Activated CD4-positive, alpha-beta T cell treated with anti-CD3 and anti-CD28 coated beads, Interleukin-2, amount 10 ng/mL, durations not matched to agents 7 days and 5 days (primary cell): ENCODE data around the gene PBX3. TPM values are rescaled to one million over a fixed set of nuclear protein-coding genes. Genes with fewer than 3 reads are reported as not detected.

Source experiments
- CTCF ChIA-PET: fragments of 350-600 bp; sonication (Branson Sonifier 250); formaldehyde crosslinking; loops from one replicate; lab custom pipeline; 2021; ENCODE audit warnings: antibody characterized with exemption; lab: Charles Lee
- POLR2A ChIA-PET: fragments of 350-600 bp; sonication (Branson Sonifier 250); formaldehyde crosslinking; loops from one replicate; lab custom pipeline; 2021; ENCODE audit warnings: antibody characterized with exemption; lab: Charles Lee
- DNase-seq: peaks from one replicate; pipeline ENCODE4 v3.0.0-alpha.2; 2020
- H3K27ac Mint-ChIP-seq: one replicate; pipeline ENCODE4 v1.8.0; 2021; ENCODE audit warnings: mild to moderate bottlenecking, moderate library complexity, mixed read lengths
- H3K27me3 Mint-ChIP-seq: one replicate; pipeline ENCODE4 v1.8.0; 2021; ENCODE audit warnings: mixed read lengths
- H3K36me3 Mint-ChIP-seq: one replicate; pipeline ENCODE4 v1.8.0; 2021; ENCODE audit warnings: low read depth, mixed read lengths
- H3K4me1 Mint-ChIP-seq: one replicate; pipeline ENCODE4 v1.8.0; 2021; ENCODE audit warnings: mixed read lengths
- H3K4me3 Mint-ChIP-seq: one replicate; pipeline ENCODE4 v1.8.0; 2021; ENCODE audit warnings: mild to moderate bottlenecking, moderate library complexity, mixed read lengths
- H3K9me3 Mint-ChIP-seq: one replicate; pipeline ENCODE4 v1.8.0; 2021; ENCODE audit warnings: mixed read lengths
- total RNA-seq, 2 experiments: library from RNA; stranded (reverse); gene quantifications; one replicate each; pipeline ENCODE4 v1.2.3, GENCODE V29; 2021

Gene PBX3
- total RNA-seq, 2 experiments from 2014 or later = 21.5 to 22.5 TPM

DNA sequence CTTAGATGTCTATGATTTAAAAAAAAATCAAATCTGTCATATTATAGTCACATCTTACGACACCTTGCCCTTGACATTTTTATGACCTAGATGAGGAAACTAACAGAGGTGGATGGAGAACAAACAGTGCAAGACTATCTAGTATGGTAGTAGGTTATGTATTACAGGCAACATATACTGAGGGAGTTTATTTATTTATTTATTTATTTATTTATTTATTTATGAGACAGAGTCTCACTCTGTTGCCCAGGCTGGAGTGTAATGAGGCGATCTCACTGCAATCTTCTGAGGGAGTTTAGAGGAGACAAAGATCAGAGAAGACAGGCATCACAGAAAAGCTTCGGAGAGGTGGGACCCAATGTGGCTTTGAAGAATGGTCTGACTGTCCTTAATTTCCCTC, 4.5 kb upstream of the PBX3 start:
- ChIA-PET POLR2A (no interaction called here), CTCF (no interaction called here)
- Mint-ChIP-seq H3K9me3 (no peaks in the 10 kb centered on the region), H3K4me1 (peaks cover 11% of the 10 kb centered on the region), H3K36me3 (no peaks in the 10 kb centered on the region), H3K27me3 (peaks cover 36% of the 10 kb centered on the region), H3K4me3 (no peak overlapping the region), H3K27ac (no peak overlapping the region)
- DNase-seq = no peak

DNA sequence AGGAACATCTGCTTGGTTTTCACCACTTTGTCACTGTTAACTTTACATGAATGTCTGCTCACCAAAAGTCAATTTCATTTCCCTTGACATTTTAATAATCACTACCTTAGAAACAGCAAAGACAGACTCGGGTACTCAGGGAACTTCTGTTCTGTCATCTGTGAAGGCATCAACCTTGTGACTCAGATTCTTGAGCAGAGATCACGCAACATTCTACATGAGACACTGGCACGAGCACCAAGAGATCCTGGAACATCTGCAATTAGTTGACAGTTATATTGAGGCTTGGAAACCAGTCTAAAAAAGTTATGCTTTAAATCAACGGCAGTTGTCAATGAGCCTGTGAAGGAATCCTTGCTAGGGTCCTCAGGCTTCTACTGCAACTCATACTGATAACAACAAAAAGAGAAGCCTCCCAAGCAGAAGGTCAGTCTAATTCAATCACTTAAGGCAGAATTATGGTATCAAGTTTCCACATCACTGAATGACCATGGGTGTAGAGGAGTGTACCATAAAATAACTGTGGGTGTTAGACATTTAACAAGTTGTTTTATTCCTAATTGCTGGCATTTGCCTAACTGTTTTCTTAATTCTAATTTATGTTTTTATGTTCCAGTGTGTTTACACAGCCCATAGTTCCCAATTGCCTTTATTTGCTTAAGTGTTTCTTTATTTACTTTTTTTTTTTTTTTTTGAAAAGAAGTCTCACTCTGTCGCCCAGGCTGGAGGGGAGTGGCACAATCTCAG, 3.3 kb upstream of the PBX3 start:
- Mint-ChIP-seq H3K27ac (no peak overlapping the region), H3K9me3 (no peaks in the 10 kb centered on the region), H3K36me3 (peaks cover 4% of the 10 kb centered on the region), H3K4me1 (peaks cover 17% of the 10 kb centered on the region), H3K4me3 (no peak overlapping the region), H3K27me3 (peaks cover 33% of the 10 kb centered on the region)
- CTCF ChIA-PET = no interaction called here
- POLR2A ChIA-PET = no interaction called here
- no peak for DNase-seq

DNA sequence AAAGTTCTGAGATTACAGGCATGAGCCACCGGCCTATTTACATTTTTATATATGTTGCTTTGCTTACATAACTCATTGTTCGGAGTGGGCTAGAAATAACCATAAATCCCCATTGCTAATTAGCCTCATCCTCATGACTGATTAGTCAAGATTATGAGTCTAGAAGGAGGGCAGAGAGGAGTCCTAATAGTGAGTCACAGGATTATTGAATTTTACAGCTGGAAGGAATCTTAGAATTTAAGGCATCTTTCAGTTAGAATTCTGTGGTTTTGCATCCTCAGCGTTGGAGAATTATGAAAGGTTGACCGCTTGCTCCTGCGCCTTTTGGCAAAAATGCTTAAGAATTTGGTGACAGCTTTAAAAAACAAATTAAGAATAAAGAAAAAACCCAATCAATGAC, 2.6 kb upstream of the PBX3 start:
- H3K9me3 Mint-ChIP-seq = no peaks in the 10 kb centered on the region
- ChIA-PET CTCF (no interaction called here), POLR2A (no interaction called here)
- no peak overlapping the region for H3K4me3 Mint-ChIP-seq
- H3K36me3 Mint-ChIP-seq = peaks cover 8% of the 10 kb centered on the region
- no peak for DNase-seq
- peaks cover 33% of the 10 kb centered on the region for H3K27me3 Mint-ChIP-seq
- H3K27ac Mint-ChIP-seq = no peak overlapping the region
- peaks cover 25% of the 10 kb centered on the region for H3K4me1 Mint-ChIP-seq

DNA sequence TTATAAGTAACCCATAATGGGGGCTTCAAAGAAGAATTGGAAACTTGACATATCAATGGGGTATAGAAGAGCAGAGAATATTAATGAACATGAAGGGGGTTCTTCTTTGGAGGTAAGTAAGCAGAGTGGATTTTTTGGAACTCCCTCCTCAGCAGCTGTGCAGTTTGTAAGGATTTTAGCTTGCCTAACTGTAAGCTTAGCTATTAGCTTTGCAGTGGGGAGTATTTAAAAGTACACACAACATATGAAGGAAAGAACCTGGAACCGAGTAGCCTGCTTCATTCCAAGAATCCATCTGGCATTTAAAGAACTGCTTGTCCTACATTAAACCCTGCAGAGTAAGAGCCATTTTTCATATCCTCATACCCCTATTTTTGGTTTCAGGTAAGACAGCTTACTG, 2.2 kb upstream of the PBX3 start:
- Mint-ChIP-seq H3K27me3 (peaks cover 33% of the 10 kb centered on the region), H3K4me3 (peak overlapping the region; percentile 81), H3K36me3 (peaks cover 8% of the 10 kb centered on the region), H3K9me3 (no peaks in the 10 kb centered on the region), H3K4me1 (peaks cover 28% of the 10 kb centered on the region), H3K27ac (no peak overlapping the region)
- no peak for DNase-seq
- POLR2A ChIA-PET = no interaction called here
- CTCF ChIA-PET = interaction anchor here (0.6 to 1.5 kb wide), 4 partner anchors 20 to 648 kb away, joined by 3 to 8 read pairs (median 4); no protein-coding TSS in a partner anchor

DNA sequence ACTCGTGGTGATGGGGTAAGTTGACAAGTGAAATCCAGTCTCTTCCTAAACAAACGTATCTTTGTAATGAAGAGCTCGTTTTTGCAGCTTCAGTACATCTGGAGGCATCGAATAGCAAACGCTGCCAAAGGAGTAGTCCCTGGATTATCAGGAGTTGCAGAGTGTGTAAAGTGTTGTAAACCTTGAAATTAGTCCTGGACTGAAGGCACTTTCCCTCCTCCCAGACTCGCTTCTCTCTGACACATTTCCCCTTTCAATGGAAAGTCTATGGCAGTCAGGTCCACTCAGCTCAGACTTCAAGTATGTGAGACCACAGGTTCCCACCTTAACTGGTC, 1.5 kb upstream of the PBX3 start:
- peaks cover 34% of the 10 kb centered on the region for H3K4me1 Mint-ChIP-seq
- H3K36me3 Mint-ChIP-seq = peaks cover 12% of the 10 kb centered on the region
- ChIA-PET CTCF (interaction anchor here (0.6 to 1.5 kb wide), 3 partner anchors 29 to 647 kb away, joined by 3 to 8 read pairs (median 3); no protein-coding TSS in a partner anchor), POLR2A (no interaction called here)
- DNase-seq = no peak
- no peaks in the 10 kb centered on the region for H3K9me3 Mint-ChIP-seq
- H3K27me3 Mint-ChIP-seq = peaks cover 33% of the 10 kb centered on the region
- H3K4me3 Mint-ChIP-seq = peak overlapping the region; percentile 81
- no peak overlapping the region for H3K27ac Mint-ChIP-seq

DNA sequence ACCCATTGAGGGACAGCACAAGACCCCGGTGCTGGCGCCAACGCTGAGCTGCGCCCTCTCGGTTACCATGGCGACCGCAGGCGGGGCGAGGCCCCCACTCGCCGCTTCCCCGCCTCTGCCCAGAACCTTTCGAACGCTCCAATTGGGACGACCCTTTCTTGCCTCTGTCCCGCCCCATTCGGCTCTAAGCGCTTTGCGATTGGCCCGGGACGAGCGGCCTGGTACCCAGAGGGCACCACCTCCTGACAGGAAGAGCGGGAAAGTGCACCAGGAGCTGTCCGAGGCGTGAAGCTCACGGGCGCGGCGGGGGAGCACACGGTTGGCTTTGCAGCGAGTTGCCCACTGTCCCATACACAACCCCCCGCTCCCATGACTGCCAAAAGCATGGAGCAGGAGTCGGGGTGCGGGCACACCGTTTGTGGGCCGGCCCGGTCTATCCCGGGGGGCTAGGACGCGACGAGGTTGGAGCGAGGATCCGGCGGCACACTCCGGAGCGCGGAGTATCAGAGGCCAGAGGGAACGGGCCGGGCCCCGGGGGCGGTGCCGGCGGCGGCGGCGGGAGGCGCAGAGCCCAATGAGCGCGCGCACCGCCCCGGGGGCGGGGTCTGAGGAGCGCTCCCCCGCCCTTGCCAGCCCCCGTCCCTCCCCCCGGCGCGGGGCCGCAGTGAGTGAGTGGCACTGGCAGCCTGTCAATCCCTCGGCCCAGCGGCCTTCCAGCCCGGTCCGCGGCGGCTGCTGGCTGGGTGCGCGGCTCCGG, 978 bp upstream of the PBX3 start:
- peak overlapping the region; percentile 90 for H3K27ac Mint-ChIP-seq
- H3K36me3 Mint-ChIP-seq = peaks cover 16% of the 10 kb centered on the region
- no peaks in the 10 kb centered on the region for H3K9me3 Mint-ChIP-seq
- peaks cover 33% of the 10 kb centered on the region for H3K27me3 Mint-ChIP-seq
- peak; percentile 92 for DNase-seq
- H3K4me3 Mint-ChIP-seq = peak overlapping the region; percentile 81
- POLR2A ChIA-PET = no interaction called here
- CTCF ChIA-PET = interaction anchor here (0.6 to 1.5 kb wide), 3 partner anchors 29 to 137 kb away, joined by 3 to 8 read pairs (median 5); no protein-coding TSS in a partner anchor
- H3K4me1 Mint-ChIP-seq = peaks cover 37% of the 10 kb centered on the region

DNA sequence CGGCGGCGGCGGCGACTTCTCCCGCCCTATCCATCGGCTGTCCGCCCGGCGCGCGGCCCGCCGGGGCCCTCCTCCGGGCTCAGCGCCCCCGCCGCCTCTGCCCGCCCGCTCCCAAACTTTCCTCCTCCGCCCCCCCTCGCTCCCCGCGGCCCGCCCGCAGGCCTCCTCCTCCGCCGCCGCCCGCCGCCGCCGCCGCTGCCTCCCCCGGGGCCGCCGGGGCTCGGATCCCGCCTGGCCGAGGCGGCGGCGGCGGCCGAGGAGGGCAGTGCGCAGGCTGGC, 460 bp upstream of the PBX3 start:
- POLR2A ChIA-PET = no interaction called here
- H3K27me3 Mint-ChIP-seq = peaks cover 33% of the 10 kb centered on the region
- peaks cover 40% of the 10 kb centered on the region for H3K4me1 Mint-ChIP-seq

DNA sequence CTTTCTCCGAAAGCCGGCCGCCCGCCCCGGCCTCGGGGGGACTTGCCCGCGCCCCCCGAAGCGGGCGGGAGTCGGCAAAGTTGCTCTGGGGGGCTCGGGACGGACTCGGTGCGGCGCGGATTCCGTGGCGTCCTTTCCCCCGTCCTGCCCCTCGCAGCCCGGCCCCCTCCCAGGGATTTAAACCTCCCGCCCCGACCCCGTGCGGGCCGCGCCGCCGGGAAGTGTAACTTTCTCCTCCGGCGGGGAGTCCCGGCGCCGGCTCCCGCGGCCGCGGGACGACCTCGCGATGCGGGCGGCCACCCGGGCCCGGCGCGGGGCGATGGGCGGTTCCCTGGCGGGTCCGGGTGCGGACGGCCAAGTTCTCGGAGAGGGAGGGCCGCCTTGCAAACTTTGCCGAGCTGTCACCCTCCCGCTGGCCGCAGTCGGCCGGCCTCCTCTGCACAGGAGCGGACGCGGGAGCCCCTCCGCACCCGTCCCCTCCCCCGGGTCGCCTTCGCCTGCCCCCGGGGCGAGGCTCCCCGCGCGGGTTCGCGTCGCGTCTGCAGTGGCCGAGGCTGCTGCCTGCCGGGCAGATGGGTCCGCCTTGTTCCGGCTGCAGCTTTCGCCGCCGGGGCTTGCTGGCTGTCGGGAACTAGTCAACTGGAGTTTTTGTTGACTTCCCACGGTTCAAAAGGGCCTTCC, 732 bp downstream of the PBX3 start:
- CTCF ChIA-PET = interaction anchor here (1.5 kb wide), 1 partner anchor 43 kb away, joined by 3 read pairs; no protein-coding TSS in a partner anchor
- POLR2A ChIA-PET = no interaction called here
- H3K27me3 Mint-ChIP-seq = peaks cover 25% of the 10 kb centered on the region
- H3K27ac Mint-ChIP-seq = peak overlapping the region; percentile 86
- no peaks in the 10 kb centered on the region for H3K9me3 Mint-ChIP-seq
- H3K36me3 Mint-ChIP-seq = peaks cover 21% of the 10 kb centered on the region
- H3K4me3 Mint-ChIP-seq = peak overlapping the region; percentile 85
- peak; percentile 20 for DNase-seq
- H3K4me1 Mint-ChIP-seq = peaks cover 40% of the 10 kb centered on the region

More for the DNA sequence above, 460 bp upstream of the PBX3 start:
- H3K4me3 Mint-ChIP-seq = no peak overlapping the region
- H3K9me3 Mint-ChIP-seq = no peaks in the 10 kb centered on the region
- H3K27ac Mint-ChIP-seq = no peak overlapping the region
- CTCF ChIA-PET = interaction anchor here (0.6 to 1.5 kb wide), 2 partner anchors 30 to 136 kb away, joined by 5 to 8 read pairs; no protein-coding TSS in a partner anchor
- no peak for DNase-seq
- peaks cover 19% of the 10 kb centered on the region for H3K36me3 Mint-ChIP-seq

DNA sequence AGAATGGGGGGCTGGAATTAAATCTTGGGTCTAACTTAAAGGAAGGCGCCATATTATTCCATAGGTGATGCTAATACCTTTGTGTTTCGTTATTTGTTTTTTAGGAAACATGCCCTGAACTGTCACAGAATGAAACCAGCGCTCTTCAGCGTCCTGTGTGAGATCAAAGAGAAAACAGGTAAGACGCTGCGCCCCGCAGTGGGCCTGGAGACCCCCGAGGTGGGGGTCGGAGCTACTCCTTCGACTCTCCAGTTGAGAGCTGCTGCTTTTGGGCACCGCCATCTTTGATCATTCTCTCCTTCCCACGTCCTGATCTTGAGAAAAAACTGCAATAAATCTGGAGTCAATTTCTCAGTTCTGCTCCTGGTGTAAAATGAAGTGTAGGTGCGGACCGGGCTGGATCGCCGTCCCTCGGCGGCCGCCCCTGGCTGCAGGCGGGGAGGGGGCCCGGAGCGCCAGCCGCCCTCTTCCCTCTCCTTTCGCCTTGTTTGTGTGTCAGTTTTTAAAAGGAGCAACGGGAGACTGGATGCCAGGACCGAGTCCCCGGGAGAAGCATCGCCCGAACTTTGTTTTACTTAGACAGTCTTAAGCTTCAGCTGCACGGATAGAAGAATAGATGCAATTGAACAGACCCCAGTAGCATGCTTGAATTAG, 1.4 kb downstream of the PBX3 start:
- ChIA-PET POLR2A (no interaction called here), CTCF (interaction anchor here (1.5 kb wide), 1 partner anchor 44 kb away, joined by 3 read pairs; no protein-coding TSS in a partner anchor)
- DNase-seq = peak; percentile 19
- no peaks in the 10 kb centered on the region for H3K9me3 Mint-ChIP-seq
- peaks cover 21% of the 10 kb centered on the region for H3K36me3 Mint-ChIP-seq
- peak overlapping the region; percentile 85 for H3K4me3 Mint-ChIP-seq
- peaks cover 40% of the 10 kb centered on the region for H3K4me1 Mint-ChIP-seq
- peaks cover 20% of the 10 kb centered on the region for H3K27me3 Mint-ChIP-seq
- H3K27ac Mint-ChIP-seq = peak overlapping the region; percentile 86

DNA sequence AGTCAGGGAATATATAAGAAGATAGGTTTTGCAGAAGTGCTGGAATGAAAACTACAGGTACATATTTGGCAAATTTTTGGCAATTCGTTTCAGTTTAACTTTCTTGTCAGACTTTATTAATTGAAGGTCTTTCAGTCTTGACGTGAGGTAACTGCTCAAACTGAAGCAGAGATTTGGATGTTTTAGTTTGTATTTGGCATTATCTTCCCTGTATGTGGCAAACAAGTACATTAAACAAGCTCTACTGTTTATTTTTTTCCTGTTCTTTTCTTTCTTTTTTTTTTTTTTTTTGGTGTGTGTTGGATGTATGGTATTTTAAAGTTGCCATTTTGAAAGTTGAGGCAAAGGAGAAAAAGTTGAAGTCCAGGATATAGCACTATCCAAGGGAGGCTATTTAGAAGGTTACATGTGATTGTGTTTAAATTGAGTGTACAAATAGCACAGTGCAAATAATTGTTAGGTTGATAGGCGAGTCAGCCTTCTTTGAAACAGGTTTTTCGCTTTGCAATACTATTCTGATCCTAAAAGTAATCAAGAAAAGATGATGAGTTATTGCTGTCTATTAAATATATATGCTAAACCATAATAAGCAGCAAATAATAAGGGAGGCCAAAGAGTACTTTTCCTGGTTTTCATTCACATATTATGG, 2.2 kb downstream of the PBX3 start:
- DNase-seq = no peak
- CTCF ChIA-PET = interaction anchor here (1.5 kb wide), 1 partner anchor 45 kb away, joined by 3 read pairs; no protein-coding TSS in a partner anchor
- Mint-ChIP-seq H3K4me3 (peak overlapping the region; percentile 85), H3K27me3 (peaks cover 14% of the 10 kb centered on the region), H3K36me3 (peaks cover 21% of the 10 kb centered on the region), H3K4me1 (peaks cover 42% of the 10 kb centered on the region), H3K9me3 (no peaks in the 10 kb centered on the region), H3K27ac (peak overlapping the region; percentile 22)
- POLR2A ChIA-PET = no interaction called here

DNA sequence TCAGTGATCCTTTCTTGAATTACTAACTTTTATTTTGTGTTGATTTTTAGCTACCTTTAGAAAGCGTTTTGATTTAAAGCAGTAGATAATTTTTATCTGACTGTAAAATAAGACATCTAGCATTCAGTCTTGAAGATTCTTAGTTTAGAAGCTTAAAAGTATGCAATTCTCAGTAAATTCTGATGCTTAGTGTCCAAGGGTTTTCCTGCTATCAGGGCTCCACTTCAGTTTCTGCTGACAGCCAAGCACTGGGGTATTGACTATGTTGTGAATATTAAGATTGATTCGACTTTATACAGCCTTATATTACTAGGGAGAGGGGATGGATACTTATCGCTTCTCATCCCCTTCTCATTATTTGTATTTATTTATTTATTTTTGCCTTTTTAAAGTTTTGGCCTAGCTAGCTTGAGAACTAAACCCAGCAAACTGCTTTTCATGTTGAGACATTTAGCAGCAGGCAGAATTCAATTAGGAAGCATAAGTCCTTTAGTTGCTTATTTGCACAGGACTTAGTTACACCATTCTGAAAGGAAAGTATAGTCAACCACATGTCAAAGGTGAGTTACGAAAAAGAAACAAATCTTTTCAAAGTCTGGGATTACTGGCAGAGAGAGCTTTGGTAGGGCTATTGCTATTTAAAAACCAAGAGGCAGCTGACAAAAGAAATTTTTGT, 2.9 kb downstream of the PBX3 start:
- ChIA-PET CTCF (no interaction called here), POLR2A (no interaction called here)
- peaks cover 22% of the 10 kb centered on the region for H3K36me3 Mint-ChIP-seq
- no peak overlapping the region for H3K27ac Mint-ChIP-seq
- no peak overlapping the region for H3K4me3 Mint-ChIP-seq
- peaks cover 41% of the 10 kb centered on the region for H3K4me1 Mint-ChIP-seq
- no peak for DNase-seq
- no peaks in the 10 kb centered on the region for H3K9me3 Mint-ChIP-seq
- H3K27me3 Mint-ChIP-seq = peaks cover 8% of the 10 kb centered on the region

DNA sequence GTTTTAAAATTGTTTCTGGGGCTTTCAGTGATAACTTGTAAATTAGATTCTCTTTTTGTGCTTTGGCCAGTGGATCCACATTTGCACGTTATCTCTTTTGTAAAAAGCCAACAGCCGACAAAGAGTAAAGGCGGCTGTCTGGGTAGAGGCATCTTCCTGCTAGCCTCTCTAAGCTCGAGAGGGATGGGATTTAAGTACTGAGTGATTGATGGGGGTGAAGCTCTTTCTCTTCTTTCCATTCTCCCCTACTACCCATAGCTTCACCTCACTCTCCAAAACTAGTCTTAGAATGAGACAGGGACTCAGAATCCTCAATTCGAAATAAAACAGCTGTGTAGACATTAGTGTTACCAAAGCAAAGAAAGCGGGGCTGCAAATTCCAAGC, 3.4 kb downstream of the PBX3 start:
- Mint-ChIP-seq H3K4me3 (no peak overlapping the region), H3K27ac (no peak overlapping the region), H3K4me1 (peaks cover 38% of the 10 kb centered on the region), H3K36me3 (peaks cover 22% of the 10 kb centered on the region), H3K9me3 (no peaks in the 10 kb centered on the region), H3K27me3 (peaks cover 2% of the 10 kb centered on the region)
- CTCF ChIA-PET = no interaction called here
- POLR2A ChIA-PET = no interaction called here
- DNase-seq = no peak
